Caco-2 (cell line): ENCODE measurements around the gene UBA6. TPM values are rescaled to one million over a fixed set of nuclear protein-coding genes. Genes with fewer than 3 reads are reported as not detected.

ENCODE experiments used
- BruUV-seq: library from RNA; stranded (reverse); fragments of 400-500 nt; replicated peaks from 2 replicates; lab custom pipeline; 2021; lab: Mats Ljungman, UMichigan
- CTCF ChIA-PET: fragments of 300-600 bp; sonication (Branson Sonifier 250); formaldehyde crosslinking; loops from one replicate; lab custom pipeline; 2022; ENCODE audit warnings: antibody characterized with exemption; lab: Charles Lee
- POLR2A ChIA-PET: fragments of 300-600 bp; sonication (Branson Sonifier 250); formaldehyde crosslinking; loops from one replicate; lab custom pipeline; 2022; ENCODE audit warnings: antibody characterized with exemption; lab: Charles Lee
- DNase-seq, 2 experiments: peaks; one replicate each; pipeline versions ENCODE4 v3.0.0 to v3.0.0-alpha.2; 2020 to 2022
- H3K27me3 ChIP-seq: replicated peaks from 2 replicates; pipeline ENCODE4 v1.6.0; 2011; ENCODE audit warnings: low read length; ENCODE audit not compliant: control insufficient read depth, insufficient read depth
- H3K36me3 ChIP-seq: 2 replicates; pipeline ENCODE4 v1.5.1; 2011; ENCODE audit warnings: low read length; ENCODE audit not compliant: control insufficient read depth, insufficient read depth
- H3K4me1 ChIP-seq: fragments of 250-450 bp; sonication (Bioruptor Pico); 2 replicates; pipeline ENCODE4 v1.5.1; 2020; ENCODE audit warnings: mild to moderate bottlenecking
- H3K4me3 ChIP-seq: 2 replicates; pipeline ENCODE4 v1.5.1; 2011; ENCODE audit warnings: low read depth, mild to moderate bottlenecking, control low read depth, low read length
- H3K9me3 ChIP-seq: fragments of 250-450 bp; sonication (Bioruptor Pico); 2 replicates; pipeline ENCODE4 v1.5.1; 2020; ENCODE audit warnings: mild to moderate bottlenecking, moderate library complexity
- H3K27ac Mint-ChIP-seq: one replicate; pipeline ENCODE4 v1.8.0; 2022; ENCODE audit warnings: mixed read lengths; ENCODE audit not compliant: unreplicated experiment
- H3K27me3 Mint-ChIP-seq: one replicate; pipeline ENCODE4 v1.8.0; 2022; ENCODE audit warnings: mixed read lengths; ENCODE audit not compliant: insufficient read depth, unreplicated experiment
- H3K36me3 Mint-ChIP-seq: one replicate; pipeline ENCODE4 v1.8.0; 2022; ENCODE audit warnings: mild to moderate bottlenecking, mixed read lengths; ENCODE audit not compliant: insufficient read depth, unreplicated experiment
- H3K4me1 Mint-ChIP-seq: one replicate; pipeline ENCODE4 v1.8.0; 2022; ENCODE audit warnings: low read depth, mixed read lengths; ENCODE audit not compliant: unreplicated experiment
- H3K4me3 Mint-ChIP-seq: one replicate; pipeline ENCODE4 v1.8.0; 2022; ENCODE audit warnings: mild to moderate bottlenecking, moderate library complexity, mixed read lengths; ENCODE audit not compliant: unreplicated experiment
- H3K9me3 Mint-ChIP-seq: one replicate; pipeline ENCODE4 v1.8.0; 2022; ENCODE audit warnings: mixed read lengths; ENCODE audit not compliant: unreplicated experiment
- CTCF ChIP-seq, 2 experiments: fragments of 200-600 bp in 1 of 2; IDR thresholded peaks; 1 replicate in 1 of 2; 2 replicates in 1 of 2; pipeline versions ENCODE4 v1.5.1 to v1.8.0; 2011 to 2022; ENCODE audit warnings: antibody characterized with exemption in 1 of 2, control low read depth in 1 of 2, inconsistent platforms in 1 of 2, low read depth in 1 of 2, low read length in 1 of 2, mild to moderate bottlenecking in 1 of 2, moderate library complexity in 1 of 2; ENCODE audit not compliant: insufficient read depth in 1 of 2, severe bottlenecking in 1 of 2, unreplicated experiment in 1 of 2
- intact Hi-C: fragments of 100-400 bp; cut with micrococcal nuclease; formaldehyde crosslinking; loops from one replicate; pipeline ENCODE4 v1.10.0; 2022; ENCODE audit not compliant: unreplicated experiment
- total RNA-seq: library from RNA; stranded (reverse); gene quantifications from 2 replicates; pipeline ENCODE4 v1.2.3, GENCODE V29; 2022

Gene UBA6
- total RNA-seq, 1 experiment from 2014 or later: 74.6 TPM

DNA sequence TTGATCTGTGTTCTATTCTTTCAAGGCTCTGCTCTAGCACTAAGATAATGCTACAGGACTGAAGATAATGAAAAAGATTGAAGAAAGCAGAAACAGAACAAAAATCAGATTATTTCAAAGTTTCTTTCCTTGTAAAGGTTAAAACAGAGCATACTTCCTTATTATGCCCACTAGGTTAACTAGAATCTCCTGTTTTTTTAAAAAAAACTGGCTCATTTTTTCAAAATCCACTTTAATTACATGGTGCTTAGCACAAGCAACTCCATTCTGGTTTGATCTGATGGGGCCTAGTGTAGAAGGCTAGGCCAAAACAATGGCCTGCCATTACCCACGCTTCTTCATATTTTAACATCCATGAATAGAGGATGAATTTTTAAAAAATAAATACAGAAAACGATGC lies 1.2 kb upstream of the UBA6 start:
- no TSS peak for BruUV-seq
- POLR2A ChIA-PET: interaction anchor here (1.5 kb wide), 1 partner anchor 11 kb away, joined by 8 read pairs; no protein-coding TSS in a partner anchor
- 0 out of 2 replicates have a peak, but pooled peaks cover 4% of the 10 kb centered on the region for H3K4me1 ChIP-seq
- H3K9me3 ChIP-seq: no peaks in the 10 kb centered on the region
- Mint-ChIP-seq H3K27me3 (no peaks in the 10 kb centered on the region), H3K27ac (peak overlapping the region; percentile 94), H3K4me3 (peak overlapping the region; percentile 90), H3K9me3 (no peaks in the 10 kb centered on the region), H3K36me3 (peaks cover 19% of the 10 kb centered on the region), H3K4me1 (peaks cover 11% of the 10 kb centered on the region)
- H3K27me3 ChIP-seq: no peaks in the 10 kb centered on the region
- no peak for DNase-seq
- TF ChIP-seq CTCF (IDR thresholded peaks at IDR 0.05; ENCODE audit: insufficient read depth in 1 of 2, low read depth in 1 of 2, low read length in 1 of 2, severe bottlenecking in 1 of 2, unreplicated experiment in 1 of 2): no peak
- CTCF ChIA-PET: interaction anchor here (0.6 kb wide), 1 partner anchor 75 kb away, joined by 3 read pairs; no protein-coding TSS in a partner anchor
- H3K4me3 ChIP-seq: peak overlapping the region; percentile 48
- H3K36me3 ChIP-seq: no peaks in the 10 kb centered on the region
- intact Hi-C loops: loop anchor here (5.0 kb wide), 1 partner anchor 45 kb away; no protein-coding TSS in a partner anchor

DNA sequence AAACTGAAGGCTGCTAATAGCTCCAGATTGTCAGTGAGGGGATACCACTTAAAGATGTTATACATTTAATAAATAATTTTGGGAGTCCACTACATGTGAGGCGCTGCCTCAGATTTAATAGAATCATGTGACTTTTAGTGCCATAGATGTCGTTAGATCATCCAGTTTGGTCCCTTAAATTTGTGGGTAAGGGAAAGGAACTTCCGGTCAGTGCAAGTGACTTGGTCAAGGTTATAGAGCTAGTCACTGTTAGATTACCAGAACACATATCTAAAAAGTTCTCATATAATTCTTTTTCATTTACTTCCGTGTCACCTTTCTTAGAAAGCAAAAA lies 529 bp upstream of the UBA6 start:
- CTCF ChIA-PET: interaction anchor here (0.6 to 1.0 kb wide), 2 partner anchors 14 to 76 kb away, joined by 3 read pairs; no protein-coding TSS in a partner anchor
- TF ChIP-seq CTCF (IDR thresholded peaks at IDR 0.05; ENCODE audit: insufficient read depth in 1 of 2, low read depth in 1 of 2, low read length in 1 of 2, severe bottlenecking in 1 of 2, unreplicated experiment in 1 of 2): no peak
- Mint-ChIP-seq H3K36me3 (peaks cover 19% of the 10 kb centered on the region), H3K4me1 (peaks cover 12% of the 10 kb centered on the region), H3K4me3 (peak overlapping the region; percentile 90), H3K9me3 (no peaks in the 10 kb centered on the region), H3K27me3 (no peaks in the 10 kb centered on the region), H3K27ac (peak overlapping the region; percentile 94)
- no peaks in the 10 kb centered on the region for H3K36me3 ChIP-seq
- peak overlapping the region; percentile 48 for H3K4me3 ChIP-seq
- no peaks in the 10 kb centered on the region for H3K27me3 ChIP-seq
- H3K4me1 ChIP-seq: 0 out of 2 replicates have a peak, but pooled peaks cover 4% of the 10 kb centered on the region
- intact Hi-C loops: loop anchor here (1.0 to 5.0 kb wide), 2 partner anchors 46 to 156 kb away; partner anchors contain the start of gene CENPC
- TSS peak; percentile 83 for BruUV-seq
- no peaks in the 10 kb centered on the region for H3K9me3 ChIP-seq
- POLR2A ChIA-PET: interaction anchor here (0.6 to 1.5 kb wide), 4 partner anchors 12 to 156 kb away, joined by 3 to 8 read pairs (median 3); partner anchors contain the start of gene CENPC
- DNase-seq: no peak

GRCh38 chr4:67700116-67700737 lies 728 bp downstream of the UBA6 start:
- CTCF ChIA-PET: interaction anchor here (0.7 kb wide), 1 partner anchor 24 kb away, joined by 3 read pairs; no protein-coding TSS in a partner anchor
- no peaks in the 10 kb centered on the region for H3K36me3 ChIP-seq
- 0 out of 2 replicates have a peak, but pooled peaks cover 4% of the 10 kb centered on the region for H3K4me1 ChIP-seq
- Mint-ChIP-seq H3K9me3 (no peaks in the 10 kb centered on the region), H3K36me3 (peaks cover 22% of the 10 kb centered on the region), H3K4me1 (peaks cover 12% of the 10 kb centered on the region), H3K27ac (peak overlapping the region; percentile 94), H3K27me3 (no peaks in the 10 kb centered on the region), H3K4me3 (peak overlapping the region; percentile 90)
- peak overlapping the region; percentile 60 for H3K4me3 ChIP-seq
- BruUV-seq: TSS peak; percentile 51
- no peaks in the 10 kb centered on the region for H3K27me3 ChIP-seq
- intact Hi-C loops: loop anchor here (1.0 to 5.0 kb wide), 2 partner anchors 26 to 47 kb away; no protein-coding TSS in a partner anchor
- H3K9me3 ChIP-seq: no peaks in the 10 kb centered on the region
- DNase-seq: no peak
- POLR2A ChIA-PET: interaction anchor here (0.7 to 1.5 kb wide), 3 partner anchors 13 to 1298 kb away, joined by 3 to 8 read pairs (median 3); partner anchors contain the start of gene CENPC
- TF ChIP-seq CTCF (IDR thresholded peaks at IDR 0.05; ENCODE audit: insufficient read depth in 1 of 2, low read depth in 1 of 2, low read length in 1 of 2, severe bottlenecking in 1 of 2, unreplicated experiment in 1 of 2): no peak
